A549 (cell line): Measurements from ENCODE around the gene MACF1. TPM values are rescaled to one million over a fixed set of nuclear protein-coding genes. Genes with fewer than 3 reads are reported as not detected.

Experiments
- ATAC-seq, 2 experiments: fragments of 200-7000 bp in 1 of 2; fragments of >200 bp in 1 of 2; cut with Nextera tagmentation in 1 of 2; cut with Tn5 transposase in 1 of 2; 3 replicates each; pipeline versions ENCODE4 v1.8.0 to v1.9.1; 2018 to 2020; ENCODE audit warnings: mild to moderate bottlenecking in 1 of 2, moderate library complexity in 1 of 2
- CTCF ChIA-PET: fragments of 300-600 bp; sonication (Branson Sonifier 250); formaldehyde crosslinking; extraction: SDS; loops from one replicate; lab custom pipeline; 2021; ENCODE audit warnings: antibody characterized with exemption, inconsistent platforms; lab: Yijun Ruan, JAX
- POLR2A ChIA-PET: fragments of 350-600 bp; formaldehyde crosslinking; extraction: SDS; loops from one replicate; lab custom pipeline; 2021; ENCODE audit warnings: antibody characterized with exemption, inconsistent platforms; lab: Yijun Ruan, JAX
- DNase-seq, 2 experiments: peaks; one replicate each; pipeline versions ENCODE4 v3.0.0 to v3.0.0-alpha.2; 2011 to 2016; ENCODE audit warnings: low read depth in 1 of 2, low spot score in 1 of 2
- FAIRE-seq: peaks from 2 replicates; lab custom pipeline; 2011; peaks lifted over from hg19 to GRCh38; lab: Jason Lieb, UNC
- H3K27ac ChIP-seq, 2 experiments: fragments of >200 bp; sonication (Bioruptor Twin); formaldehyde crosslinking; 3 replicates each; pipeline ENCODE4 v1.5.1; 2016 to 2017
- H3K4me1 ChIP-seq: fragments of >200 bp; sonication (Bioruptor Twin); formaldehyde crosslinking; 3 replicates; pipeline ENCODE4 v1.6.1; 2016
- H3K4me2 ChIP-seq: fragments of >200 bp; sonication (Bioruptor Twin); formaldehyde crosslinking; 3 replicates; pipeline ENCODE4 v1.6.1; 2016
- H3K4me3 ChIP-seq: fragments of >200 bp; sonication (Bioruptor Twin); formaldehyde crosslinking; 3 replicates; pipeline ENCODE4 v1.5.1; 2016
- H3K9me3 ChIP-seq: fragments of >200 bp; sonication (Bioruptor Twin); formaldehyde crosslinking; 3 replicates; pipeline ENCODE4 v1.6.1; 2016
- ATOH8 ChIP-seq: fragments of 250-450 bp; sonication (Bioruptor Pico); IDR thresholded peaks from 2 replicates; pipeline ENCODE4 v1.5.0; 2020; ENCODE audit warnings: low read depth, mild to moderate bottlenecking, moderate library complexity
- BCL3 ChIP-seq: fragments of >200 bp; sonication (Bioruptor Twin); formaldehyde crosslinking; IDR thresholded peaks from 3 replicates; pipeline ENCODE4 v1.6.1; 2016
- CBX2 ChIP-seq: fragments of 200-600 bp; sonication (generic); IDR thresholded peaks from 2 replicates; pipeline ENCODE4 v1.6.1; 2016; ENCODE audit warnings: low read depth, mild to moderate bottlenecking, borderline replicate concordance
- CEBPB ChIP-seq, 2 experiments: fragments of >200 bp in 1 of 2; sonication (Bioruptor Twin) in 1 of 2; formaldehyde crosslinking in 1 of 2; IDR thresholded peaks; 2 replicates each; pipeline ENCODE4 v1.6.1; 2012 to 2016
- EHF ChIP-seq: fragments of 250-450 bp; sonication (Bioruptor Pico); IDR thresholded peaks from 2 replicates; pipeline ENCODE4 v1.5.0; 2020; ENCODE audit warnings: mild to moderate bottlenecking
- EHMT2 ChIP-seq: fragments of 200-600 bp; sonication (generic); IDR thresholded peaks from 2 replicates; pipeline ENCODE4 v1.6.1; 2016; ENCODE audit warnings: antibody characterized with exemption, low read depth, mild to moderate bottlenecking, moderate library complexity
- EP300 ChIP-seq, 2 experiments: fragments of >200 bp; sonication (Bioruptor Twin); formaldehyde crosslinking; IDR thresholded peaks; 2 replicates in 1 of 2; 3 replicates in 1 of 2; pipeline ENCODE4 v1.6.1; 2016 to 2017
- FOSL2 ChIP-seq, 2 experiments: fragments of 450-650 bp in 1 of 2; fragments of >200 bp in 1 of 2; sonication (Bioruptor Twin) in 1 of 2; formaldehyde crosslinking; IDR thresholded peaks; 2 replicates each; pipeline versions ENCODE4 v1.5.0 to v1.6.1; 2016 to 2020; ENCODE audit warnings: mild to moderate bottlenecking in 1 of 2, moderate library complexity in 1 of 2
- FOXS1 ChIP-seq: fragments of 250-450 bp; sonication (Bioruptor Pico); IDR thresholded peaks from 2 replicates; pipeline ENCODE4 v1.5.0; 2020; ENCODE audit warnings: mild to moderate bottlenecking, moderate library complexity
- GATA3 ChIP-seq: IDR thresholded peaks from 2 replicates; pipeline ENCODE4 v1.6.1; 2012; ENCODE audit warnings: borderline replicate concordance
- HES2 ChIP-seq: fragments of >200 bp; sonication (Bioruptor Twin); formaldehyde crosslinking; IDR thresholded peaks from 2 replicates; pipeline ENCODE4 v1.6.1; 2016
- HEYL ChIP-seq: fragments of 250-450 bp; sonication (Bioruptor Pico); IDR thresholded peaks from 2 replicates; pipeline ENCODE4 v1.8.0; 2021; ENCODE audit warnings: mild to moderate bottlenecking, moderate library complexity
- HOXA7 ChIP-seq: fragments of 250-450 bp; sonication (Bioruptor Pico); IDR thresholded peaks from 2 replicates; pipeline ENCODE4 v1.5.0; 2020; ENCODE audit warnings: mild to moderate bottlenecking, moderate library complexity
- HOXB13 ChIP-seq: fragments of 250-450 bp; sonication (Bioruptor Pico); IDR thresholded peaks from 2 replicates; pipeline ENCODE4 v1.5.0; 2020; ENCODE audit warnings: low read depth, mild to moderate bottlenecking, moderate library complexity
- KDM5A ChIP-seq: fragments of 200-600 bp; sonication (generic); IDR thresholded peaks from 2 replicates; pipeline ENCODE4 v1.6.1; 2016; ENCODE audit warnings: antibody characterized with exemption, mild to moderate bottlenecking
- NPAS2 ChIP-seq: fragments of 250-450 bp; sonication (Bioruptor Pico); IDR thresholded peaks from 2 replicates; pipeline ENCODE4 v1.8.0; 2022; ENCODE audit warnings: mild to moderate bottlenecking, moderate library complexity, borderline replicate concordance
- NR3C1 ChIP-seq: fragments of >200 bp; sonication (Bioruptor Twin); formaldehyde crosslinking; IDR thresholded peaks from 3 replicates; pipeline ENCODE4 v1.6.1; 2017
- PBX3 ChIP-seq: IDR thresholded peaks from 2 replicates; pipeline ENCODE4 v1.6.1; 2012
- RAD21 ChIP-seq, 2 experiments: fragments of >200 bp in 1 of 2; sonication (Bioruptor Twin) in 1 of 2; formaldehyde crosslinking in 1 of 2; IDR thresholded peaks in 1 of 2; conservative IDR thresholded peaks in 1 of 2; 2 replicates in 1 of 2; 3 replicates in 1 of 2; pipeline ENCODE4 v1.6.1; 2012 to 2018; ENCODE audit warnings: inconsistent platforms in 1 of 2
- REST ChIP-seq: fragments of 200-600 bp; sonication (generic); IDR thresholded peaks from 2 replicates; pipeline ENCODE4 v1.6.1; 2016; ENCODE audit warnings: antibody characterized with exemption, mild to moderate bottlenecking, moderate library complexity
- SMC3 ChIP-seq: fragments of >200 bp; sonication (Bioruptor Twin); formaldehyde crosslinking; IDR thresholded peaks from 3 replicates; pipeline ENCODE4 v1.6.1; 2018; ENCODE audit warnings: inconsistent platforms
- TP53 ChIP-seq: fragments of 250-450 bp; sonication (Bioruptor Pico); IDR thresholded peaks from 2 replicates; pipeline ENCODE4 v1.5.0; 2021; ENCODE audit warnings: mild to moderate bottlenecking, moderate library complexity
- USF2 ChIP-seq: fragments of 450-650 bp; IDR thresholded peaks from 2 replicates; pipeline ENCODE4 v1.6.1; 2014; ENCODE audit warnings: antibody characterized with exemption
- ZFP36 ChIP-seq: fragments of 450-650 bp; IDR thresholded peaks from 2 replicates; pipeline ENCODE4 v1.6.1; 2014; ENCODE audit warnings: borderline replicate concordance; ENCODE audit not compliant: partially characterized antibody
- ZNF302 ChIP-seq: fragments of 250-450 bp; sonication (Bioruptor Pico); IDR thresholded peaks from 2 replicates; pipeline ENCODE4 v1.9.0; 2021; ENCODE audit warnings: inconsistent platforms, mild to moderate bottlenecking, moderate library complexity
- WGBS: methylation state at CpG from one replicate; pipeline ENCODE4 v1.1.6; 2017; ENCODE audit errors: missing lambda C conversion rate; 5-methylcytosine and 5-hydroxymethylcytosine counted together
- polyA plus RNA-seq, 4 experiments: library from polyadenylated mRNA; depleted of rRNA in 3 of 4; stranded (reverse); fragments of >200 nt; fragmentation: RNase III in 1 of 4; extraction: RNeasy Plus Mini Kit Qiagen cat#74134 plus additional on column Dnase treatment in 1 of 4; gene quantifications; 2 replicates in 3 of 4; 3 replicates in 1 of 4; pipeline ENCODE4 v1.2.3, GENCODE V29; 2011 to 2017

The MACF1 gene
- polyA plus RNA-seq, 2 of the 4 experiments (the other 2 are of a cell fraction), result 45.7 to 64.2 TPM

GRCh38 chr1:39392851-39393573, 188.5 kb downstream of the MACF1 start:
- Histone ChIP-seq H3K4me3 (no peak overlapping the region), H3K4me2 (peak overlapping the region; percentile 91), H3K27ac (peak overlapping the region; percentile 89 to 93), H3K4me1 (peaks cover 75% of the 10 kb centered on the region), H3K9me3 (no peaks in the 10 kb centered on the region)
- POLR2A ChIA-PET, result interaction anchor here (0.9 to 1.5 kb wide), 2 partner anchors 16 to 18 kb away, joined by 3 to 7 read pairs; no protein-coding TSS in a partner anchor
- WGBS, result 39% methylated on average over 4 of the region's 4 CpGs
- ATAC-seq (no peak), FAIRE-seq (no peak), DNase-seq (no peak)
- CTCF ChIA-PET, result interaction anchor here (4.8 kb wide), 1 partner anchor 18 kb away, joined by 32 read pairs; no protein-coding TSS in a partner anchor
- no peak for TF ChIP-seq SMC3
- no peak for TF ChIP-seq TP53
- TF ChIP-seq PBX3, result no peak
- TF ChIP-seq EHF (CRISPR knock-in tag), result no peak
- no peak for TF ChIP-seq EP300 (IDR thresholded peaks at IDR 0.05)
- TF ChIP-seq ZNF302 (CRISPR knock-in tag), result no peak
- no peak for TF ChIP-seq HOXA7 (CRISPR knock-in tag)
- TF ChIP-seq NPAS2 (CRISPR knock-in tag), result no peak
- TF ChIP-seq USF2, result no peak
- TF ChIP-seq CEBPB (IDR thresholded peaks at IDR 0.05), result no peak
- no peak for TF ChIP-seq ATOH8 (CRISPR knock-in tag)
- TF ChIP-seq HOXB13, result no peak
- no peak for TF ChIP-seq NR3C1
- no peak for TF ChIP-seq BCL3
- TF ChIP-seq CBX2, result no peak
- TF ChIP-seq FOXS1 (CRISPR knock-in tag), result no peak
- no peak for TF ChIP-seq FOSL2 (IDR thresholded peaks at IDR 0.05)
- no peak for TF ChIP-seq FOSL2 (CRISPR knock-in tag; IDR thresholded peaks at IDR 0.05)
- no peak for TF ChIP-seq RAD21 (conservative IDR thresholded peaks at IDR 0.05 in 1 of 2, IDR thresholded peaks at IDR 0.05 in 1 of 2)
- no peak for TF ChIP-seq HEYL

- Histone ChIP-seq H3K4me3 (no peak overlapping the region), H3K4me2 (peak overlapping the region; percentile 91; the same call in 2 of the 3 replicates), H3K9me3 (no peaks in the 10 kb centered on the region), H3K4me1 (peaks cover 73% of the 10 kb centered on the region), H3K27ac (peak overlapping the region; percentile 89 to 93; a peak in 5 of 6 replicates)
- CTCF ChIA-PET, result interaction anchor here (4.8 kb wide), 1 partner anchor 17 kb away, joined by 32 read pairs; no protein-coding TSS in a partner anchor
- POLR2A ChIA-PET, result interaction anchor here (2.7 kb wide), 1 partner anchor 18 kb away, joined by 12 read pairs; no protein-coding TSS in a partner anchor
- 90% methylated on average over 10 of the region's 11 CpGs for WGBS
- DNase-seq (no peak), FAIRE-seq (no peak), ATAC-seq (no peak)
- no peak for TF ChIP-seq KDM5A
- TF ChIP-seq ZFP36, result no peak
- no peak for TF ChIP-seq FOSL2 (IDR thresholded peaks at IDR 0.05)
- TF ChIP-seq FOSL2 (CRISPR knock-in tag; IDR thresholded peaks at IDR 0.05), result no peak
- TF ChIP-seq ATOH8 (CRISPR knock-in tag), result no peak
- TF ChIP-seq HES2, result no peak
- TF ChIP-seq GATA3, result no peak
- TF ChIP-seq TP53, result no peak
- no peak for TF ChIP-seq HOXA7 (CRISPR knock-in tag)
- no peak for TF ChIP-seq CEBPB (IDR thresholded peaks at IDR 0.05)
- TF ChIP-seq EHMT2, result no peak
- TF ChIP-seq REST, result no peak
Measured at GRCh38 chr1:39393645-39394044, 189.2 kb downstream of the MACF1 start.
